Suprapubic skin (tissue), 4 donors: ENCODE results near the gene GIMAP1. TPM values are rescaled to one million over a fixed set of nuclear protein-coding genes. Genes with fewer than 3 reads are reported as not detected.

Source experiments
- DNase-seq, 2 donors: peaks; one replicate each; pipeline ENCODE4 v3.0.0-alpha.2; 2019; ENCODE audit warnings: low spot score in 2 of 2
- H3K27ac ChIP-seq: fragments of 200-600 bp; sonication (generic); one replicate; pipeline ENCODE4 v1.5.1; 2019
- H3K27me3 ChIP-seq: fragments of 200-600 bp; sonication (generic); one replicate; pipeline ENCODE4 v1.5.1; 2019
- H3K36me3 ChIP-seq: fragments of 200-600 bp; sonication (generic); one replicate; pipeline ENCODE4 v1.5.1; 2019
- H3K4me1 ChIP-seq: fragments of 200-600 bp; sonication (generic); one replicate; pipeline ENCODE4 v1.5.1; 2019
- H3K4me3 ChIP-seq: fragments of 200-600 bp; sonication (generic); one replicate; pipeline ENCODE4 v1.5.1; 2019; ENCODE audit warnings: mild to moderate bottlenecking
- H3K9me3 ChIP-seq: fragments of 200-600 bp; sonication (generic); one replicate; pipeline ENCODE4 v1.5.1; 2019
- EP300 ChIP-seq: sonication (generic); formaldehyde crosslinking; IDR thresholded peaks from one replicate; pipeline ENCODE4 v1.6.1; 2017; ENCODE audit warnings: antibody characterized with exemption
- POLR2A ChIP-seq, 2 donors: fragments of 450-650 bp; IDR thresholded peaks; one replicate each; pipeline ENCODE4 v1.6.1; 2017; ENCODE audit warnings: antibody characterized with exemption in 2 of 2, mild to moderate bottlenecking in 2 of 2, moderate library complexity in 2 of 2
- POLR2AphosphoS5 ChIP-seq, 3 donors: sonication (generic); formaldehyde crosslinking; IDR thresholded peaks; one replicate each; pipeline ENCODE4 v1.6.1; 2017; ENCODE audit warnings: antibody characterized with exemption in 3 of 3
- WGBS: methylation state at CpG from one replicate; pipeline ENCODE4 v1.1.5; 2018; 5-methylcytosine and 5-hydroxymethylcytosine counted together
- total RNA-seq, 4 donors: library from RNA; depleted of rRNA; stranded (reverse); fragments of >200 nt; gene quantifications; one replicate each; pipeline ENCODE4 v1.1.0, GENCODE V29; 2016
- TF ChIP-seq, protein P1 (sequence below), 2 donors: fragments of 200-600 bp in 1 of 2; fragments of 450-650 bp in 1 of 2; sonication (generic) in 1 of 2; IDR thresholded peaks; one replicate each; pipeline ENCODE4 v1.5.1; 2016 to 2019; ENCODE audit warnings: antibody characterized with exemption in 2 of 2, mild to moderate bottlenecking in 1 of 2, moderate library complexity in 1 of 2

Gene GIMAP1
- total RNA-seq, 4 donors from 2014 or later, result 0.38 to 3.9 (median 2.2) TPM

DNA sequence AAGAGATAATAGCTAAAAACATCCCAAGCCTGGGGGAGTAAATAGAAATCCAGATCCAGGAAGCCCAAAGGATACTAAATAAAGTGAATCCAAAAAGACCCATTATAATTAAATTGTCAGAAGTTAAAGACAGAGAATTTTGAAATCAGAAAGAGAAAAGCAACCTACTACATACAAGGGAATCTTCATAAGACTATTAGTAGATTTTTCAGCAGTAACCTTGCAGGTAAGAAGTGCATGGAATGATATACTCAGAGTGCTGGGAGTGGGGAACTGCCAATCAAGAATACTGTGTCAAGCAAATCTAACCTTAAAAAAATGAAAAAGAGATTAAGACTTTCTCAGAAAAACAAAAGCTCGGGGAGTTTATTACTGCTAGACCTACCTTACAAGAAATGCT is 13.2 kb upstream of the GIMAP1 start:
- Histone ChIP-seq H3K9me3 (peaks cover 56% of the 10 kb centered on the region), H3K27me3 (no peaks in the 10 kb centered on the region), H3K27ac (no peak overlapping the region), H3K4me3 (no peak overlapping the region), H3K36me3 (no peaks in the 10 kb centered on the region), H3K4me1 (no peaks in the 10 kb centered on the region)
- 100% methylated on average over 1 of the region's 1 CpG for WGBS
- no peak for DNase-seq
- TF ChIP-seq POLR2A (IDR thresholded peaks at IDR 0.05) (no peak), POLR2AphosphoS5 (IDR thresholded peaks at IDR 0.05) (no peak), EP300 (no peak)
- TF ChIP-seq, protein P1, sequence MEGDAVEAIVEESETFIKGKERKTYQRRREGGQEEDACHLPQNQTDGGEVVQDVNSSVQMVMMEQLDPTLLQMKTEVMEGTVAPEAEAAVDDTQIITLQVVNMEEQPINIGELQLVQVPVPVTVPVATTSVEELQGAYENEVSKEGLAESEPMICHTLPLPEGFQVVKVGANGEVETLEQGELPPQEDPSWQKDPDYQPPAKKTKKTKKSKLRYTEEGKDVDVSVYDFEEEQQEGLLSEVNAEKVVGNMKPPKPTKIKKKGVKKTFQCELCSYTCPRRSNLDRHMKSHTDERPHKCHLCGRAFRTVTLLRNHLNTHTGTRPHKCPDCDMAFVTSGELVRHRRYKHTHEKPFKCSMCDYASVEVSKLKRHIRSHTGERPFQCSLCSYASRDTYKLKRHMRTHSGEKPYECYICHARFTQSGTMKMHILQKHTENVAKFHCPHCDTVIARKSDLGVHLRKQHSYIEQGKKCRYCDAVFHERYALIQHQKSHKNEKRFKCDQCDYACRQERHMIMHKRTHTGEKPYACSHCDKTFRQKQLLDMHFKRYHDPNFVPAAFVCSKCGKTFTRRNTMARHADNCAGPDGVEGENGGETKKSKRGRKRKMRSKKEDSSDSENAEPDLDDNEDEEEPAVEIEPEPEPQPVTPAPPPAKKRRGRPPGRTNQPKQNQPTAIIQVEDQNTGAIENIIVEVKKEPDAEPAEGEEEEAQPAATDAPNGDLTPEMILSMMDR (IDR thresholded peaks at IDR 0.05), result no peak

DNA sequence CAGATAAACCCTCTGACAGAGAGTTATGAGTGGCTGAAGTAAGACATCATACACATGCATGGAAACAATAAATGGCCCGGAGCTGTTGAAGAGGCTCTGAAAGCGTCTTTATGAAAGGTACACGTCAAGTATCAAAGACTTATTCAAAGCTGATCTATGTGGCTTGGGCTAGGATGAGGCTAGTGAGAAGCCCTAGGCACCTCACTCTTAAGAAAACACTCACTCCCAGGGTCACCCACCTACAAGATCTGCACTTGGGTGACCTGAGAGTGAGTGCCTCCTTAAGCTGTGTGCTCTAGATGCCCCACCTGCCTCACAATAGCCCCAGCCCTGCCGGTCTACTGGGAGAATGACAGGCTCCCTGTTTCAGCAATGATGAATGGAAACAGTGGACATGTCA is 1.1 kb upstream of the GIMAP1 start:
- Histone ChIP-seq H3K9me3 (peaks cover 14% of the 10 kb centered on the region), H3K4me1 (no peaks in the 10 kb centered on the region), H3K27ac (peak overlapping the region; percentile 59), H3K4me3 (no peak overlapping the region), H3K36me3 (peaks cover 4% of the 10 kb centered on the region), H3K27me3 (no peaks in the 10 kb centered on the region)
- DNase-seq, result no peak
- TF ChIP-seq POLR2AphosphoS5 (IDR thresholded peaks at IDR 0.05), result no peak
- TF ChIP-seq EP300, result no peak
- TF ChIP-seq POLR2A (IDR thresholded peaks at IDR 0.05), result no peak
- TF ChIP-seq, protein P1 (IDR thresholded peaks at IDR 0.05), result no peak
- 61% methylated on average over 4 of the region's 4 CpGs for WGBS

DNA sequence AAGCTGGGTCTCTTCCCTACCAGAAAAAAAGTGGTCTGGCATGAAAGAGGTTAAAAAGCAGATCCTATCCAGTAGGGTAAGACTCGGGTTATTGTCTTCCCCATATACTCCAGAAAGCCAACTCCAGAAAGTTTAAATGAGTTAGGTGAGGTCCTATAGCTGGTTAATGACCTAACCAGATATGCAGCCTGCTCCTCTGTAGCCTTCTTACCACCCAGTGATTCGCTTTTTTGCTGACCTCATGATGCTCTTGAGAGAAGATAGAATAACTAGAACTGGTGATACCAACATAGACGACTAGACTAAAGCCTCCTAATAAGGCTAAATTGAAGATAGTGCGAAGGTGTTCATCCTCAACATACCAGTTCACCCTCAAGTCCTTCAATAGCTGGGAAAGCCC is 675 bp upstream of the GIMAP1 start:
- peaks cover 9% of the 10 kb centered on the region for H3K36me3 ChIP-seq
- H3K4me3 ChIP-seq, result peak overlapping the region; percentile 46
- peaks cover 14% of the 10 kb centered on the region for H3K9me3 ChIP-seq
- H3K27me3 ChIP-seq, result no peaks in the 10 kb centered on the region
- no peaks in the 10 kb centered on the region for H3K4me1 ChIP-seq
- no peak for DNase-seq
- WGBS, result 60% methylated on average over 4 of the region's 4 CpGs
- no peak for TF ChIP-seq EP300
- TF ChIP-seq POLR2A (IDR thresholded peaks at IDR 0.05), result no peak
- TF ChIP-seq POLR2AphosphoS5 (IDR thresholded peaks at IDR 0.05), result no peak
- TF ChIP-seq, protein P1 (IDR thresholded peaks at IDR 0.05), result no peak
- peak overlapping the region; percentile 59 for H3K27ac ChIP-seq

DNA sequence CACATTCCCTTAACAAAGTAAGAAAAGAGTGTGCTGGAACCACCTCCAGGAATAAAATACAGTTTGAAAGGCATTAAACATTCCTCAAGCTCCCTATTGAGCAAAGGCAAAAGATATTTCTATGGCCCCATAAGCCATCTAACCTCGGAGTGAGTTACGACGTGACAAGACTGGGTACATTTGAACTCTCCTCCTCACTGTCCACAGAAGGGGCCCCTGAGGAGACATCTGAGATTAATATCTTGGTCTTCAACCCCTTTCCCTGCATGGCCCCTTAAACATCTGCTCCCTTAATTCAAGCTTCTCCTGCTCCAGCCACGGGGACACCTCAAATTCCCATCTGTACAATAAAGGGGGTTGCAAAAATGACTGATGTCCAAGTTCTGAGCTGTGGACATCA is 526 bp downstream of the GIMAP1 start:
- DNase-seq, result no peak
- TF ChIP-seq EP300 (no peak), POLR2A (IDR thresholded peaks at IDR 0.05) (no peak), POLR2AphosphoS5 (IDR thresholded peaks at IDR 0.05) (no peak)
- TF ChIP-seq, protein P1 (IDR thresholded peaks at IDR 0.05), result no peak
- H3K36me3 ChIP-seq, result peaks cover 10% of the 10 kb centered on the region
- H3K4me1 ChIP-seq, result no peaks in the 10 kb centered on the region
- peak overlapping the region; percentile 59 for H3K27ac ChIP-seq
- 60% methylated on average over 4 of the region's 4 CpGs for WGBS
- peaks cover 14% of the 10 kb centered on the region for H3K9me3 ChIP-seq
- H3K4me3 ChIP-seq, result peak overlapping the region; percentile 46
- H3K27me3 ChIP-seq, result no peaks in the 10 kb centered on the region

DNA sequence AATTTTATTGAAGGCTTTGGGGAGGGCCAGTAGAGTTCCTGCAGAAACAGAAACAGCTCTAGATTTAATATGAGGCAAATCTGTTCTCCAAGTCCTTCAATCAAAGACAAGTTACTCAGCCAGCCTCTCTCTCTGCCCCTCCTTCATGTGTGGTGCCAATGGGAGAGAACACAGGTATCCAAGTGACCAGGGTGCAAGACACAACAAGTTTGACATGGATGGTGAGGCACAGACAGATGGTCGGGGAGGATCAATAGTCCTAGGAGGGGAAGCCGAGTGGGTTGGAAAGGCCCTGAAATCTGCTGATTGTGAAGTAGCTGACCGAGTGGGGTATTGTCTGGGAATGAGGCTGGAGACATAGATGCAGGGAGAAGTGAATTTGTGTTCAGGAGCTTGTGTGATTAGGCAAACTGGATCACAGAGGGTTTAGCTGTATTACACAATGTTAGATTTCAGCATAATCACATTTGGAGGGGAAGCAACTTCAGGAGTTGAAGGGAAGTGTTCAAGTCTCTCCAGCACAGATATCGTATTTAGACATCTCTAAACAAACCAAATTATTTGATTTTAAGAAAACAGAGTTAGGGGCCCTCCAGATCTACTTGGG is 1.5 kb downstream of the GIMAP1 start:
- H3K27ac ChIP-seq, result peak overlapping the region; percentile 59
- WGBS, result 52% methylated on average over 4 of the region's 4 CpGs

More for the DNA sequence above, 1.5 kb downstream of the GIMAP1 start:
- H3K9me3 ChIP-seq, result peaks cover 5% of the 10 kb centered on the region
- TF ChIP-seq EP300 (no peak), POLR2AphosphoS5 (IDR thresholded peaks at IDR 0.05) (no peak), POLR2A (IDR thresholded peaks at IDR 0.05) (no peak)
- TF ChIP-seq, protein P1 (IDR thresholded peaks at IDR 0.05), result no peak
- H3K4me1 ChIP-seq, result no peaks in the 10 kb centered on the region
- no peak for DNase-seq
- H3K4me3 ChIP-seq, result peak overlapping the region; percentile 46
- H3K36me3 ChIP-seq, result peaks cover 10% of the 10 kb centered on the region
- H3K27me3 ChIP-seq, result no peaks in the 10 kb centered on the region
